MCF 10A (cell line): ENCODE measurements around the gene KRTAP4-8. TPM values are rescaled to one million over a fixed set of nuclear protein-coding genes. Genes with fewer than 3 reads are reported as not detected.
A peak's percentile ranks its signal among the peaks of the same experiment; 100 is the strongest.
"Not testable (repeated sequence)": the region's sequence is repeated elsewhere in the genome, so short reads cannot be mapped to it uniquely, and the experiment has no call there.

Source experiments
- BruUV-seq: library from RNA; stranded (reverse); fragments of 400-500 nt; replicated peaks from 2 replicates; lab custom pipeline; 2021; lab: Mats Ljungman, UMichigan
- CTCF ChIA-PET: fragments of 300-600 bp; sonication (Branson Sonifier 250); formaldehyde crosslinking; extraction: SDS; loops from one replicate; lab custom pipeline; 2021; ENCODE audit warnings: antibody characterized with exemption, inconsistent platforms; lab: Yijun Ruan, JAX
- POLR2A ChIA-PET: fragments of 300-600, 350-650 bp; sonication (Branson Sonifier 250); formaldehyde crosslinking; extraction: SDS; loops from one replicate; lab custom pipeline; 2020; ENCODE audit warnings: antibody characterized with exemption, inconsistent platforms; lab: Yijun Ruan, JAX
- DNase-seq: peaks from one replicate; pipeline ENCODE4 v3.0.0-alpha.2; 2018; ENCODE audit not compliant: unreplicated experiment
- H3K27ac Mint-ChIP-seq: one replicate; pipeline ENCODE4 v1.8.0; 2022; ENCODE audit warnings: mild to moderate bottlenecking, low read depth, mixed read lengths; ENCODE audit not compliant: unreplicated experiment
- H3K27me3 Mint-ChIP-seq: one replicate; pipeline ENCODE4 v1.8.0; 2022; ENCODE audit warnings: mixed read lengths; ENCODE audit not compliant: insufficient read depth, unreplicated experiment
- H3K36me3 Mint-ChIP-seq: one replicate; pipeline ENCODE4 v1.8.0; 2022; ENCODE audit warnings: mild to moderate bottlenecking, moderate library complexity, mixed read lengths; ENCODE audit not compliant: insufficient read depth, unreplicated experiment
- H3K4me1 Mint-ChIP-seq: one replicate; pipeline ENCODE4 v1.8.0; 2022; ENCODE audit warnings: mixed read lengths; ENCODE audit not compliant: insufficient read depth, unreplicated experiment
- H3K4me3 Mint-ChIP-seq: one replicate; pipeline ENCODE4 v1.8.0; 2022; ENCODE audit warnings: mild to moderate bottlenecking, moderate library complexity, mixed read lengths; ENCODE audit not compliant: unreplicated experiment
- H3K9me3 Mint-ChIP-seq: one replicate; pipeline ENCODE4 v1.8.0; 2022; ENCODE audit warnings: mixed read lengths; ENCODE audit not compliant: unreplicated experiment
- CTCF ChIP-seq: fragments of 200-600 bp; IDR thresholded peaks from one replicate; pipeline ENCODE4 v1.8.0; 2022; ENCODE audit warnings: antibody characterized with exemption, mild to moderate bottlenecking; ENCODE audit not compliant: unreplicated experiment
- intact Hi-C: fragments of 100-400 bp; cut with micrococcal nuclease; formaldehyde crosslinking; loops from 2 replicates; pipeline ENCODE4 v1.14.1; 2022
- total RNA-seq: library from RNA; stranded (reverse); gene quantifications from 2 replicates; pipeline ENCODE4 v1.2.3, GENCODE V29; 2022

The KRTAP4-8 gene
- total RNA-seq, 1 experiment from 2014 or later, result not detected

GRCh38 chr17:41064301-41064700, 33.6 kb downstream of the KRTAP4-8 start:
- Mint-ChIP-seq H3K4me1 (peaks cover 26% of the 10 kb centered on the region), H3K4me3 (no peak overlapping the region), H3K9me3 (no peaks in the 10 kb centered on the region), H3K27me3 (no peaks in the 10 kb centered on the region), H3K36me3 (peaks cover 4% of the 10 kb centered on the region), H3K27ac (no peak overlapping the region)
- ChIA-PET CTCF (no interaction called here), POLR2A (interaction anchor here (0.6 kb wide), 1 partner anchor 293 kb away, joined by 3 read pairs; no protein-coding TSS in a partner anchor)
- no peak for TF ChIP-seq CTCF
- no peak for DNase-seq
- no TSS peak for BruUV-seq
- intact Hi-C loops, result loop anchor here (10.0 kb wide), 1 partner anchor 150 kb away; no protein-coding TSS in a partner anchor

GRCh38 chr17:41063449-41063848, 34.5 kb downstream of the KRTAP4-8 start:
- H3K36me3 Mint-ChIP-seq, result peaks cover 4% of the 10 kb centered on the region
- no peak for DNase-seq
- peaks cover 33% of the 10 kb centered on the region for H3K4me1 Mint-ChIP-seq
- intact Hi-C loops, result loop anchor here (10.0 kb wide), 1 partner anchor 149 kb away; no protein-coding TSS in a partner anchor
- ChIA-PET CTCF (no interaction called here), POLR2A (interaction anchor here (0.7 kb wide), 1 partner anchor 497 kb away, joined by 5 read pairs; no protein-coding TSS in a partner anchor)
- no peaks in the 10 kb centered on the region for H3K9me3 Mint-ChIP-seq
- no peak for TF ChIP-seq CTCF
- H3K27ac Mint-ChIP-seq, result no peak overlapping the region
- no peak overlapping the region for H3K4me3 Mint-ChIP-seq
- H3K27me3 Mint-ChIP-seq, result no peaks in the 10 kb centered on the region
- BruUV-seq, result no TSS peak

GRCh38 chr17:41061964-41062363, 36.0 kb downstream of the KRTAP4-8 start:
- Mint-ChIP-seq H3K27me3 (no peaks in the 10 kb centered on the region), H3K36me3 (peaks cover 4% of the 10 kb centered on the region), H3K27ac (no peak overlapping the region), H3K4me1 (peaks cover 33% of the 10 kb centered on the region), H3K4me3 (no peak overlapping the region), H3K9me3 (no peaks in the 10 kb centered on the region)
- DNase-seq, result no peak
- ChIA-PET CTCF (no interaction called here), POLR2A (no interaction called here)
- no peak for TF ChIP-seq CTCF
- intact Hi-C loops, result loop anchor here (10.0 kb wide), 1 partner anchor 147 kb away; no protein-coding TSS in a partner anchor
- no TSS peak for BruUV-seq

- Mint-ChIP-seq H3K9me3 (no peaks in the 10 kb centered on the region), H3K4me1 (peaks cover 25% of the 10 kb centered on the region), H3K27me3 (no peaks in the 10 kb centered on the region), H3K36me3 (no peaks in the 10 kb centered on the region), H3K4me3 (no peak within 1 kb of the TSS), H3K27ac (peak within 1 kb of the TSS; percentile 32)
- ChIA-PET POLR2A (interaction anchor here (1.5 kb wide), 1 partner anchor 14 kb away, joined by 3 read pairs; no protein-coding TSS in a partner anchor), CTCF (interaction anchor here (0.6 kb wide), 1 partner anchor 261 kb away, joined by 3 read pairs; no protein-coding TSS in a partner anchor)
- DNase-seq, result peak; percentile 62
- BruUV-seq, result no TSS peak
- no peak for TF ChIP-seq CTCF
- intact Hi-C loops, result loop anchor here (10.0 kb wide), 1 partner anchor 145 kb away; no protein-coding TSS in a partner anchor
Measured at GRCh38 chr17:41060052-41060604, 37.8 kb downstream of the KRTAP4-8 start, which contains the start of gene KRTAP2-3. Gene KRTAP2-3 (minus strand): TSS chr17:41060114. CDS start chr17:41060050, 64 bp downstream.

GRCh38 chr17:41059276-41060051, 38.5 kb downstream of the KRTAP4-8 start:
- H3K36me3 Mint-ChIP-seq, H3K9me3 Mint-ChIP-seq, H3K4me3 Mint-ChIP-seq, BruUV-seq, H3K27me3 Mint-ChIP-seq: not testable (repeated sequence)
- peaks cover 25% of the 10 kb centered on the region for H3K4me1 Mint-ChIP-seq
- POLR2A ChIA-PET, result interaction anchor here (0.7 to 1.5 kb wide), 3 partner anchors 15 to 484 kb away, joined by 3 to 4 read pairs (median 3); no protein-coding TSS in a partner anchor
- DNase-seq, result peak; percentile 51
- peak overlapping the region; percentile 21 for H3K27ac Mint-ChIP-seq
- intact Hi-C loops, result loop anchor here (10.0 kb wide), 1 partner anchor 145 kb away; no protein-coding TSS in a partner anchor
- CTCF ChIA-PET, result interaction anchor here (0.6 to 0.8 kb wide), 3 partner anchors 150 to 569 kb away, joined by 3 read pairs; no protein-coding TSS in a partner anchor
